ENCODE measurements around the gene TSPAN18.

GRCh38 chr11:44842220-44842619 lies 115.5 kb downstream of the TSPAN18 start:
- TF ChIP-seq EZH2 (IDR thresholded peaks at IDR 0.05; ENCODE audit: insufficient read depth, poor library complexity, severe bottlenecking) (no peak), EZH2phosphoT487 (IDR thresholded peaks at IDR 0.05; ENCODE audit: insufficient read depth, low read depth) (no peak)

Data from GM23248 (cell line).